SIG-M5 treated with dmso at 0.1 percent for 504 hours (cell line): Measurements from ENCODE around the gene SLC7A6.

Source experiments
- DNase-seq: peaks from one replicate; lab custom pipeline; 2025; ENCODE audit not compliant: unreplicated experiment; lab: John Stamatoyannopoulos, UW

The SLC7A6 gene

DNA sequence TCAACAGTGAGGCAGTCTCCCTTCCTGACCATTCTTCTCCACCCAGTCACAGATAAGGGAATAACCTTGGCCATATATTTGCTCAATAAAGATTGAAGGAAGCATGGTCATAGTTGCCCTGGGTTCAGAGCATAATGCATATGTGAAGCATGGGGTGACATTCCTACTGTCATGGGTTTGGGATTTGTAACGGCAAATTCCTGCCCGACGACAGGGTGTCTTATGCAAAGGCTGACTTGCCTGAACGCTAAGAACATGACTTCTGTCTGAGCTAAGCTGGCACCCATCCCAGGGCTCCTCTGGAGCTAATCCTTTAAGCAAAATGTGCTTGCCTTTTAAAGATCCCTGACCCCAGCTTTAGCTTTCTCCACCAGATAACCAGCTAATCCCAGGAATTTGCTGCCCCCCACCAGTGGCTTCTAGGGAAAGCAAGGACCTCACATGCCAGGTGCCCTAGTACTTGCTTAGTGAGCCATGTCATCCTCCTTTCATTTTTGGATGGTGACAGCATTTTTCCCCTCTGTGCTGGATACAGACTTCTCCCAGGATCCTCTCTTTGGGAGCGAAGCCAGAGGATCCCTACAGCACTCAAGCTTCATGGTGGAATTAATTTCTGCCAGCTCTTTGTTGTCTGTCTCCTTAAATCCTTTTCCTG lies 34.7 kb downstream of the SLC7A6 start:
- DNase-seq, result no peak

DNA sequence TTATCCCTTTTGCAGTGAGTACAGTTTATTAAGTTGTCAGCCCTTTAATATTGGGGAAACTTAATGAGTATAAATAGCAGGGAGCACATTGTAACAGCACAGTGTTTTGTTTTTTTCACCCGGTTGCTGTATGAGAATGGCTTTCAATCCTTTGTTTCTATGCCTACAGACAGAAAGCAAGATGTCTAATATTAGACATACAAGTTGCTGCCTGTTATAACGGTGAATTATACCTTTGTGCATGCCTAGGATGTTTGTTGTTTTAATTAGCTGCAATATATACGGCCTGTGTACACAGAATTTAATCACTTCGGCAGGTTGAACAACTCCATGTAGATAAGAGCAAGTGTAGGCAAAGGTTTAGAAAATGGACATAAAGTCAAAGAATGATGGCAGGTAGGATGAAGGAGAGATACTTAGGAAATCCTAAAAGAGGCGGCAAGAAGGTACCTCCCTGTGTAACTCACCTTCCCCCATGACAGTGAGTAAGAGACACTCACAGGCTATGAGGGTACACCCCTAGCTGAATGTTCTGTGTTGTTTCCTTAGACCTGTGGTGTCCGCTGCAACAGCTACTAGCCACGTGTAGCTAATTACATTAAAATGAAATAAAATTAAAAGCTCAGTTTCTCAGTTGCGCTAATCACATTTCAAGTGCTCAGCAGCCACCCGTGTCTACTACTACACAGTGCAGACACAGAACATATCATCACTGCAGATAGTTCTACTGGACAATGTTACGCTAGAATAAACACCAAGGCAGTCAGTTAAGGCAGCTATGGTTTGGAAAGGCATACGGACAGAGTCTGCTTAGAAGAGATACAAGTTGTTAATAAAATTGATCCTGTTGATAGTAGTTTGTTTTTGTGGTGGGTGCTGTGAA lies 35.5 kb downstream of the SLC7A6 start:
- DNase-seq, result no peak

DNA sequence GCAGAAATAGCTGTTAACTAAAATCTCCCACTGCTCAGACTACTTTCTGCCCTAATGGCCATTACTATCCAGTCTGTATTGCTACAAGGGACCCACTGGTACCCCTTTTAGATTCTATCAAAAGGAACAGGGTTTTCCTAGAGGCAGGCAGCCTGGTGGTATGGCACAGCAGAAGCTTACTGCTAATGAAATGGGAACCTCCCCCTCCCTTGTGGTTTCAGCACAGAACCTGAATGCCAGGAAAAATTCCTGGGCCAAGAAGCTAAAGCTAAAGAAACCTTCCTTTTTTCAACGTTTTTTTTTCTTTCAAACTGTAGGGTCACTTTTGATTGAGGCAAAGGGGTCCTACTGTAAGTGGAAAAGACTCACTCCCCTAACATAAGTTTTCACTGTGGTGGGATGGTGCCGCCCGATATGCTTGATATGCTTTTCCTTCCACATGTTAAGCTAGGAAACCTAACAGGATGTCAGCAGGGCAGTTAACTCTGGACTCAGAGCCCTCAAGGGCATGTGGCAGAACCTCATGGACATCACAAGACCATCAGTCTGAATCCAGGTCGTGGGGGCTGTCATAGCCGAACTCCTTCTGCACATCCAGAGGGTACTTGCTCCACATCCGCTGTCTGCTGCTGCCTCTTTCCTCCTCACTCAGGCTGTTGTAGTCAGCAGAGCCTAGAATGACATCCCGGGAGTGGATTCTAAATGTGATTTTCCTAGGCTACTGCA lies 36.6 kb downstream of the SLC7A6 start:
- no peak for DNase-seq

DNA sequence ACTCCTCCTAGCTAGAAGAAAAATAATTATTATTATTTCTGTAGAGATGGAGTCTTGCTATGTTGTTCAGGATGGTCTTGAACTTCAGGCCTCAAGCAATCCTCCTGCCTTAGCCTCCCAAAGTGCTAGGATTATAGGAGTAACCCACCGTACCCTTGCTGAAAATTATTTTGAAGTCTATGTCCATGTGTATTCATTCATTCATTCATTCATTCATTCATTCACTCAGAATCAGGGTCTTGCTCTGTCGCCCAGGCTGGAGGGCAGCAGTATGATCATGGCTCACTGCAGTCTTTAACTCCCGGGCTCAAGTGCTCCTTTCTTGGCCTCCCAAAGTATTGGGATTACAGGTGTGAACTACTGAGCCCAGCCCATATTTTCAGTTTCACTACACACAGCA lies 42.3 kb downstream of the SLC7A6 start:
- DNase-seq, result no peak

DNA sequence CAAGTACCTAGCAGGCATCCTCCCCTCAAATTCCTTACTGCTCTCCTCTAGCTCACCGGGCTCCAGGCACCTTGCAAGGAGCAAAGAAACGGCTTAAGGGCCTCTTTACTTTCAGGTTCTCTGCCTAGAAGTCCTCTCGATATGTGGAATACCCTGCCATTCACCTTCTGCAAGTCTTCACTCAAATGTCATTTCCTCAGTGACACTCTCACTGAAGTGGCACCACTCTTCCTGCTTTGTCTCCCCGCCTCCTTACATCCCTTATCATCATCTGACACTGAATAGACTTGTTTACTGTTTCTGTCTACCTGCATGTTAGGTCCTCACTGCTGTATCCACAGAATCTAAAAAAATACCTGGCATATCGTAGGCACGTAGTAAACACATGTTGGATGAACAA lies 45.5 kb downstream of the SLC7A6 start:
- no peak for DNase-seq

DNA sequence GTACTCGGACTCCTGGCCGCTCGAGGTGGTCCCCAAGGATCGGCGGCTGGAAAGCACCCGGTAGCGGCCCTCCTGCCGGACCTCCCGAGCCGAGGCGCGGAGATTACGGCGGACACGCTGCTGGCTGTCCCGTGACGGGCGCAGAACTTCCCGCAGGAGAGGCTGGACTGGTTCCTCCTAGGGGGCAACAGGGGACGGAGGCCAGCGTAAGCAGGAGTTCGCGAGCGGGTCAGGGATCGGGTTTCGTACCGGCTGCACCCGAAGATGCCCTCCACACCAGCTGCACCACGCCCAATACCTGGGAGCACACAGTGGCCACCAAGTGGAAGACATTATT lies 46.1 kb downstream of the SLC7A6 start:
- peak; percentile 61 for DNase-seq

DNA sequence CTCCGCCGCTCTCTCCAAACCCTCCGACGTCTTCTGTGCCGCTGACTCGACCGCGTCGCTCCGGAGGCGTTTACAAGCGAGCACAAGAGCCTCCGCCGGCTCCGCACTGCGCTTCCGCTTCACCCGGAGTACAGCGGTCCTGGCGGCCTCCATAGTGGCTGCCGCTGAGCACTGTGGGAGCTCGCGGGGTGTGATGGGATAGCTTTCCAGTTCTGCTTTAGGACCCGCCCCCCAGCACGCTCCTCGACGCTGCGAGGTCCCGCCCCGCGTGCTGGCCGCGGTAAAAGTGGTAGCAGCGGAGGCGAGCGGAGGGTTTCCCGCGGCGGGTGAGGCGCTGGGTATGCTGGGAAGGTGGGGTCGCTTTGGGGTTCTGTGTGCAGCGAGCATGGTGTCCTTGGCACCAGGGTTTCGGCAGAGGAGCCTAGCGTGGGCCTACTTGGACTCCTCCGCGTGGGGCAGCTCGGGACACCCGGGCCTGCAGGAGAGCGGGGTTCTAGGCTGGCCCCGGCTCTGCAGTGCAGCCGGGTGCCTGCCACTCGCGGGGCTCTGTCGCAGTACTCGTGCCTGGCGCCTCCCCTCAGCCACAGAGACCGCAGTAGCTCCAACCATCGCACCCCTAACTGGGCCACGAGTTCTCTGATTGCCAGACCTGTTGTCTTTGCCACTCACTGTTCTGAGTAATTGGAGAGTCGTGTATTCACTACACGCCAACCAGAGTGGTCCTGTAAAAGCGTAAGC lies 46.6 kb downstream of the SLC7A6 start, which contains the start of the genes PRMT7 and SLC7A6OS:
PRMT7 (plus strand) TSS at position 246 of the 738 bp plus-strand sequence. CDS start 4,961 bp downstream, outside the sequence.
SLC7A6OS (minus strand) TSS at position 173 of the 738 bp plus-strand sequence; CDS start at position 153, 20 bp downstream.
- peak; percentile 96 for DNase-seq

DNA sequence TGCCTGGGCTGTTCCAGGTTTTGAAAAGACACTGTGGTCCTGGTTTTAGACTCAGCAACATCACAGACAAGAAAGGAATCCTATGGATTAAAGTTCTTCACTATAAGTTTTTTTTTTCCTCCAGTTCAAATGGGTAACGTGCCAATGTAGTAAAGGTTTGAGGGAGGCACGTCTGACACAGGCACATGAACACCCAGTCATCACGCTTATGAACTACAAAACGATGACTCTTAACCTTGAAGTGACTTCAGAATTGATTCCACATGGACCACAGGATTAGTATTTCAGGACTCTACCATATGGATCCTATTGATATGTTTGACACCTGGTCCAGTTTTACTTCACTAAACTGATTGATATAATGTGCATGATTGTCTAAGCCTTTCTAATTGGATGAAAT lies 48.8 kb downstream of the SLC7A6 start:
- DNase-seq, result no peak

DNA sequence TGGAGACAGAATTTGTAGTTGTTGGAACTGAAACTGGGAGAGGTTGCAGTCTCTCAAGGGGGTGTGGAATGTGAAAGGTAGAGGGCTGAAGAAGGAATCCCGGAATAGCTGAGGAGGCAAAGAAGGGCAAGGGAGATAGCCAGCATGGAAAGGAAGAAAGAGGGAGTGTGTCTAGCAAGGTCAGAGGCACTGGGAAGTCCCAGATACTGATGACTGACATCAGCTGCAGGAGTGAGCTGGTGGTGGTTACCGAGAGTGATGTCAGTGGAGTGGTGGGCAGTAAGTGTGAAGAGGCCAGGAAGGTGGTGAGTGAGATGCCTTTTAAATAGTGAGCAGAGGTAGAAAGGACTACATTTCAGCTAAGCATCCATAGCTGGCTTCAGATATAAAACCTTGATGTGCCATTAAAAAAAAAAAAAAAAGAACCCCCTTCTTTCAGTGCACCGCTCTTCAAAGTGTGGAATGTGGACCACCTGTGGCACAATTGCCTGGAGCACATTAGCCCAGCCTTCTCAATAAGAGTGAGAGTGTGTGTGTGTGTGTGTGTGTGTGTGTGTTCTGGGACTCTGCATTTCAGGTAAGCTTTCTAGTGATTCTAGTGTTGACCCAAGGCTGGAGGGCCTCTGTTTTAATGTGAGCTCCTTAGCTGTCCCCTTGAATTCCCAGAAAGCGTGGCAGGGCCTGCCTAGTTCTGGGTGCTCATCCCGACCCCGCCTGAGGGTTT lies 55.0 kb downstream of the SLC7A6 start:
- no peak for DNase-seq

DNA sequence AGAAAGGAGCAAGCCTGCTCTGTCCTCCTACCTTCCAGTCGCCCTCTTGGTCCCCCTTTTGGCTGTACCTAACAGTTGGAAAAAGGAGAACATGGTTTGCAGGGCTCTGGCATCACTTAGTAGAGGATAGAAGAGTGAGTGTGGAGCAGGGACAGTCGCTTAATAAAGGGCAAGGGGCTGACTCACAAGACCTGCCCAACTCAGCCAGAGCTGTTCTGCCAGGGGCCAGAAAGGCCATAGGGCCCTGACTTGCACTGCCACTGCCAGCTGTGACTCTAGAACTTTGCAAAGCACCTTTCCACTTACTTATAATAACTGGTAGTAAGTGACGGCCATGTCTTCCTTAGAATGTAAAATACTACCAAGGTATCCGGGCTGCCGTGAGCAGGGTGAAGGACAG lies 60.0 kb downstream of the SLC7A6 start:
- no peak for DNase-seq

DNA sequence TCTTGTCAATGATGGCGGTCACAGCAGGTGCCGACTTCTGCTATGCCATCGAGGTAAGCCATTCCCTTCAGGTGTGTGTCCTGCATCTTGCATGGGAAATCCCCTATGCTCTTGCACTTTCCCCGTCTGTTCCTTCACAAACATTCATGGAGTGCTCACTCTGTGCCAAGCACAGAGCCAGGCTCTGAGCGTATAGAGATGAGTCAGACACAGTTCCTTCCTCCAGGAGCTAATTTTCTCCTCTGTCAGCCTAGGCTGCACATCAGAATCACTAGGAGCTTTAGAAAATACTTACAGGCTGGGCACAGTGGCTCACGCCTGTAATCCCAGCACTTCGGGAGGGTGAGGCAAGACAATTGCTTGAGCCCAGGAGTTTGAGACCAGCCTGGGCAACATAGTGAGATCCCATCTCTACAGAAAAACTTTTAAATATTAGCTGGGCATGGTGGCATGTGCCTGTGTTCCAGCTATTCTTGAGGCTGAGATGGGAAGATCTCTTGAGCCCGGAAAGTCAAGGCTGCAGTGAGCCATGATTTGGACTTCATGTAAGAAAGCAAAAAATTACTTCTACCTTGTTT lies 60.5 kb downstream of the SLC7A6 start:
- DNase-seq, result no peak

DNA sequence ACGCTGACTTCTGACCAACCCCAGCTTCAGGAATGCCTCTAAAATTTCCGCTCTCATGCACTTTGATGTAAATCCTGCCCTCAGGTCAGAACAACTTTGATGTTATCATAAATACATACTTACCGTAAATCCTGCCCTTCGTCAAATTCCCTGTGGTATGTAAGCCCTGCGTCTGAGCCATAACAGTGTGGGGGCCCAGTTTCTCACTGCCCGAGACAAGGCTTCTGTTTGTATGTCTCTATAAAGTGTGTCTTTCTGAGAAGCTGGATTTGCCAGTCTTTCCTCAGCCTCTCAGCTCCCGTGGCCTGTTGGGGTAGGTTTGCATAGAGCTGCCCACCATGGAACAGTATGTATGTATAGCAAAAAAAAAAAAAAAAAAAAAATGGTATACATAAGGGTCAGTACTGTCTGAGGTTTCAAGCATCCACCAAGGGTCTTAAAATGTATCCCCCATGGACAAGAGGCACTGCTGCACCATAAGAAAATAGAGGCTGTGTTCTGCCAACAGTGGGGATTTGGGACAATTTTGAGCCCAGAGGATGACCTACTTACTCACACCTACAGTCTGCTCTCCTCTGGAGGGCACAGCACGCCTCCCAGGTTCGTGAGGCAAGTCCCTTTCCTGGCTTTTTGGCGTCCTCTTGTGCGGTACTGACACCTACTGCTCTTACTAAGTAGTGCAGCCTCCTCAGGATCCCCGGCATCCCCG lies 64.0 kb downstream of the SLC7A6 start:
- peak; percentile 80 for DNase-seq

DNA sequence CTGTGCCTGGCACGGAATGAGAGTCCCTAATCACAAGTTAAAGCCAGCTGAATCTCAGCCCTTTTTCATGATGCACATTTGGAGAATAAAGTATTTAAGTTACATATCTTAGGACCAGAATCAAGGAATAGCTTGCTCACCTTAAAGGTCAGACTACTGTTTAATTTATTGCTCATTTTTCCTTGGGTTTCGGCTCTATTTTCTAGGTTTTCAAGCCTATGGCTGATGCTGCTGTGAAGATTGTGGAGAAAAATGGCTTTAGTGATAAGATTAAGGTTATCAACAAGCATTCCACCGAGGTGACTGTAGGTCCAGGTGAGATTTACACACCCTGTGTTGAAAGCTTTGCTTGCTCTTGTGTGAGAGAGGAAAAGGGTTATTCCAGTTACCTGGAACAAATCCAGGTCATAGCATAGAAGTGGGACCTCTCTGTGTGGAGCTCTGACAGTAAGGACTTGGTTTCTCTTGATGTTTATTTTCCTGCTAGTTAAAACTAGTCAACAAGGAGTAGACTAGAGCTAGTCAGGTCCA lies 64.6 kb downstream of the SLC7A6 start:
- no peak for DNase-seq

DNA sequence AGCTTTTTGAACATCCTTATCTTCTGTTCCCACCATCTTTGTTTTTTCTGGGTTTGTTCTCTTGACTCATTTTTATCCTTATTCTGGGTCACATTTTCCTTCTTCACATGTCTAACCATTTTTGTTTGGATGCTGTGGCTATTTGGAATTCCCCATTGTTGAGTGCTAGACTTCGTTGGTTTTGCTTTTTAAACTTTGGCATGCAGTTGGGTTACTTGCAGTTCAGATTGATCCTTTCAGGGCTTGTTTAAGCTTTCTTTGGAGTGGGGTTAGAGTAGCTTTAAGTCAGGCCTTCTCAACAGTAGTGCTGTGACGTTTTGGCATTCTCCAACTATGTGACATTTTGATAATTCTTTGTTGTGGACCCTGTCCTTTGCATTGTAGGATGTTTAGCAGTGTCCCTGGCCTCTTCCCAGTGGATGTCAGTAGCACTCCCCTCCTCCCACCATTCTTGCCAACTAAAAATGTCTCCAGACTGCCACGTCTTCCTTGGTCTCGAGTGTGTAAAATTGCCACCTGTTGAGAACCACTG lies 67.6 kb downstream of the SLC7A6 start:
- no peak for DNase-seq

DNA sequence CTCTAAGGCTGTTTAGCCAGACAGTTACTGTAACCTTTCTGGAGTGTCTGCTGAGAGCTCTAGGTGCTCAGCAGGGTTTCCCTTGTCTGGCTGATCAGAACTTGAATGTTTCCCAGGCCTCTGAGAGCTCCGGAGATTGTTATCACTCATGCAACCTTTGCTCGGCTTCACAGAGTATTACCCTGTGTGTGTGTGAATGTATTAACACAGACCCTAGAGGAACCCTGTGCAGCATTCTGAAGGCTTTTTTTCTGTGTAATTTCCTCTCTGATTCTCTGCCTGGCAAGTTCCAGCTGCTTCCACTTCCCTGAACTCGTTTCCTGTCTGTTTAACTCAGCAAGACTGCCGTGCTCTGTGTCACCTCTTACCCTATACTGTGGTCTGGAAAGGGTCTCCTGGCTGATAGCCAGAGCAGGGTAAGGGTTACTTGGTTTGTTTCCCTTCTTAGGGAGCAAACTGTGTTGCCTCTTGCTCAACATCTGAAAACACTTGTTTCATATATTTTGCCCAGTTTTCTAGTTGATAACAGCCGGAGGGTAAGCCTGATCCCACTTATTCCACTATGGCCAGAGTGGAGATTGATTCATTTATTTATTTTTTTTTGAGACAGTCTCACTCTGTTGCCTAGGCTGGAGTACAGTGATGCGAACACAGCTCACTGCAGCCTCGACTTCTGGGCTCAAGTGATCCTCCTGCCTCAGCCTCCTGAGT lies 68.2 kb downstream of the SLC7A6 start:
- peak; percentile 78 for DNase-seq

DNA sequence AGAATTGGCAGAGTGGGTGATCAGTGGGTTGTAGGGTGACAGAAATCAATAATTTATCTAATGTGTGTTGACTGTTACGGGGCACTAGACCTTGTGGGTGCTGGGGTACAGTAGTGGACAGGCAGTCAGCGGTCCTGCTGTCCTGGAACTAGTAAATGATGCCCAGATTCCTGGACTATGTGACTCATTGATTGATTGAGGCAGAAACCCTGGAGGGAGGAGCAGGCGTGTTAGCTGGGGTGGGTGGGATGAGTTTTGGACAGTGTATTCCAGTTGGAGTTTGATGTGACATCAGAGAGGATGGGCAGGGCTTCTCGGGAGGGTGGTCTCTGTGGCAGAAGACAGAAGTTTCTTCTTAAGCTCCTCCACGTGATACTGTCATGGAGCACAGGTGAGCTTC lies 70.8 kb downstream of the SLC7A6 start:
- DNase-seq, result no peak

DNA sequence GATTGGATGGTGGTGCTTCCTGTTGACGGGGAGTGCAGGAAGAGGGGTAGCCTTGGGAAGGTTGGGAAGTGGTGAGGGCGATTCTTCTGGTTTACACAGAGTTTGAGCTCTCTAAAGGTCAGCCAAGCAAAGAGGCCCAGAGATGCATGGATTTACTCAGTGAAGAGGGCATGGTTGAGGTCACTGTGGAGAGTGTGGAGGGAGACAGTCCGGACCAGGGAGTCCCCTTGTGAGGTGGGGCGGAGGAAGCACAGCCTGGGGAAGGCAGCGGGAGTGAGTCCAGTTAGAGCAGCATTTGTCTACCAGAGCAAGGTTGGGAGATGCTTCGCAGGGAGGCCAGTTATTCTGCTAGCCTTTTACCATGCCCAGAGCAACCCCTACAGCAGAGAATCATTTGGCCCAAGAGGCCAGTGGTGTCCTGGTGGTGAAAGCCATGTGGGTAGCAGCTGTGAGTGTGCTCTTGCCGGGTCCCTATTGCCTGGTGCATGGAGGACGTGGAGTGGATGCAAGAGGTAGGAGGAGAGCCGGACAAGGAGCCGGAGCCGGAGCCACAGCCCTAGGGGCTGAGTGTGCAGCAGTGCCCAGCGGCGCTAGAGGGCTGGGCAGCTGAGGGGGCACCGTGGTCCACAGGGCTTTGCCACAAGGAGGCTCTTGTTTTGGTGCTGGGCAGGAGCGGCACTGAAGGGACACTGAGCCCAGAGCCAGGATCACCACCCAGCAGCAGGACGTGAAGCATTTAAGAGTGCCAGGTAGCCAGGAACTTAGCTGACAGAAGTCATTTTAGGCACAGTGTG lies 74.2 kb downstream of the SLC7A6 start:
- no peak for DNase-seq
